OCI-LY1 (cell line): Measurements from ENCODE around the gene CCDC33.

ENCODE experiments used
- H2AFZ ChIP-seq: fragments of 200-600 bp; sonication (generic), shearing (Covaris generic); 2 replicates; pipeline ENCODE4 v1.6.0; 2014; ENCODE audit warnings: antibody characterized with exemption, mild to moderate bottlenecking, low read length
- H3F3A ChIP-seq: fragments of 200-600 bp; sonication (generic), shearing (Covaris generic); 2 replicates; pipeline ENCODE4 v1.6.0; 2014; ENCODE audit warnings: mild to moderate bottlenecking, antibody characterized with exemption, low read length, moderate library complexity; ENCODE audit not compliant: insufficient read depth
- H3K27ac ChIP-seq: fragments of 200-600 bp; sonication (generic); 2 replicates; pipeline ENCODE4 v1.5.1; 2014; ENCODE audit warnings: low read length, mixed run types, mild to moderate bottlenecking, low read depth; ENCODE audit not compliant: poor library complexity, severe bottlenecking
- H3K27me3 ChIP-seq: fragments of 200-600 bp; sonication (generic); 2 replicates; pipeline ENCODE4 v1.6.0; 2014; ENCODE audit warnings: antibody characterized with exemption, mild to moderate bottlenecking, low read length, moderate library complexity; ENCODE audit not compliant: insufficient read depth
- H3K36me3 ChIP-seq: fragments of 200-600 bp; sonication (generic); 2 replicates; pipeline ENCODE4 v1.6.1; 2014; ENCODE audit warnings: mild to moderate bottlenecking, antibody characterized with exemption, low read length, moderate library complexity, mixed read lengths; ENCODE audit not compliant: insufficient read depth
- H3K4me1 ChIP-seq: fragments of 200-600 bp; sonication (generic); 2 replicates; pipeline ENCODE4 v1.5.1; 2014; ENCODE audit warnings: mild to moderate bottlenecking, low read length, moderate library complexity; ENCODE audit not compliant: insufficient read depth, severe bottlenecking
- H3K4me2 ChIP-seq: fragments of 200-600 bp; sonication (generic), shearing (Covaris generic); 2 replicates; pipeline ENCODE4 v1.6.1; 2014; ENCODE audit warnings: low read length
- H3K4me3 ChIP-seq: fragments of 200-600 bp; sonication (generic); 2 replicates; pipeline ENCODE4 v1.5.1; 2014; ENCODE audit warnings: low read length, low read depth, mild to moderate bottlenecking, mixed read lengths; ENCODE audit not compliant: poor library complexity, severe bottlenecking
- H3K79me2 ChIP-seq: fragments of 200-600 bp; shearing (Covaris generic); 2 replicates; pipeline ENCODE4 v1.6.1; 2016; ENCODE audit warnings: mixed run types, low read length, mixed read lengths; ENCODE audit not compliant: insufficient read depth
- H3K9ac ChIP-seq: fragments of 200-600 bp; sonication (generic), shearing (Covaris generic); 2 replicates; pipeline ENCODE4 v1.6.1; 2014; ENCODE audit warnings: mild to moderate bottlenecking, low read length, mixed read lengths
- H3K9me2 ChIP-seq: fragments of 200-600 bp; sonication (generic), shearing (Covaris generic); 2 replicates; pipeline ENCODE4 v1.6.1; 2014; ENCODE audit warnings: low read depth, mild to moderate bottlenecking, low read length, mixed read lengths
- H3K9me3 ChIP-seq: fragments of 200-600 bp; shearing (Covaris generic); 2 replicates; pipeline ENCODE4 v1.6.1; 2014; ENCODE audit warnings: low read length, mixed read lengths
- H4K20me1 ChIP-seq: fragments of 200-600 bp; sonication (generic), shearing (Covaris generic); 2 replicates; pipeline ENCODE4 v1.6.0; 2016; ENCODE audit warnings: mild to moderate bottlenecking, low read length; ENCODE audit not compliant: insufficient read depth
- EZH2 ChIP-seq: fragments of 200-600 bp; sonication (generic), shearing (Covaris generic); IDR thresholded peaks from 2 replicates; pipeline ENCODE4 v1.8.0; 2017; ENCODE audit warnings: borderline replicate concordance, mixed run types, mild to moderate bottlenecking, antibody characterized with exemption, low read length, moderate library complexity, mixed read lengths
- TF ChIP-seq, protein P1 (sequence below): fragments of 200-600 bp; sonication (generic), shearing (Covaris generic); IDR thresholded peaks from 2 replicates; pipeline ENCODE4 v1.5.1; 2017; ENCODE audit warnings: mild to moderate bottlenecking, antibody characterized with exemption, low read length, moderate library complexity, mixed read lengths

The CCDC33 gene

DNA sequence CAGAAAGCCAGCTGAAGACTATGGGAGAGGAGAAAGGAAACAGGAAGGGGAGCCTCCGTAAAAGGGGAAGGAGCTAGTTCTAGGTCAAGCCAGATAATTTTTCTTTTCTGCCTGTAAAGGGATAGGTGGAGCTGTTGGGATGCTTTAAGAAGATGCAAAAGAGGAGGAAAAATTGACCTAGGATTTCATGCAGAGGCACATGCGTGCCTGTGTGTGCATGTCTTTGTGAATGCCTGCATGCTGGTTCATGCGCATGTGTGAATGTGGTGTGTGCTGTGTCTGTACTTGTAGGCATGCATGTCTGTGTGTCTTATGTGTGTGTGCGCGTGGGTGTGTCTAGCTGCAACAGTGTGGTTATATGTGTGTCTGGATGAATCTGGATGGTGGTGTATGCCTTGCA is 27.3 kb downstream of the CCDC33 start:
- Histone ChIP-seq H3K27ac (no peak overlapping the region), H3K4me2 (no peak overlapping the region), H3K4me1 (no peaks in the 10 kb centered on the region), H3K27me3 (peaks cover 3% of the 10 kb centered on the region), H2AFZ (no peak overlapping the region), H3K9me2 (no peaks in the 10 kb centered on the region), H3K79me2 (no peaks in the 10 kb centered on the region), H4K20me1 (no peaks in the 10 kb centered on the region), H3K4me3 (no peak overlapping the region), H3K9ac (no peak overlapping the region), H3K36me3 (no peaks in the 10 kb centered on the region), H3K9me3 (no peaks in the 10 kb centered on the region), H3F3A (no peaks in the 10 kb centered on the region)
- TF ChIP-seq, protein P1, sequence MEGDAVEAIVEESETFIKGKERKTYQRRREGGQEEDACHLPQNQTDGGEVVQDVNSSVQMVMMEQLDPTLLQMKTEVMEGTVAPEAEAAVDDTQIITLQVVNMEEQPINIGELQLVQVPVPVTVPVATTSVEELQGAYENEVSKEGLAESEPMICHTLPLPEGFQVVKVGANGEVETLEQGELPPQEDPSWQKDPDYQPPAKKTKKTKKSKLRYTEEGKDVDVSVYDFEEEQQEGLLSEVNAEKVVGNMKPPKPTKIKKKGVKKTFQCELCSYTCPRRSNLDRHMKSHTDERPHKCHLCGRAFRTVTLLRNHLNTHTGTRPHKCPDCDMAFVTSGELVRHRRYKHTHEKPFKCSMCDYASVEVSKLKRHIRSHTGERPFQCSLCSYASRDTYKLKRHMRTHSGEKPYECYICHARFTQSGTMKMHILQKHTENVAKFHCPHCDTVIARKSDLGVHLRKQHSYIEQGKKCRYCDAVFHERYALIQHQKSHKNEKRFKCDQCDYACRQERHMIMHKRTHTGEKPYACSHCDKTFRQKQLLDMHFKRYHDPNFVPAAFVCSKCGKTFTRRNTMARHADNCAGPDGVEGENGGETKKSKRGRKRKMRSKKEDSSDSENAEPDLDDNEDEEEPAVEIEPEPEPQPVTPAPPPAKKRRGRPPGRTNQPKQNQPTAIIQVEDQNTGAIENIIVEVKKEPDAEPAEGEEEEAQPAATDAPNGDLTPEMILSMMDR, result no peak
- TF ChIP-seq EZH2, result no peak

DNA sequence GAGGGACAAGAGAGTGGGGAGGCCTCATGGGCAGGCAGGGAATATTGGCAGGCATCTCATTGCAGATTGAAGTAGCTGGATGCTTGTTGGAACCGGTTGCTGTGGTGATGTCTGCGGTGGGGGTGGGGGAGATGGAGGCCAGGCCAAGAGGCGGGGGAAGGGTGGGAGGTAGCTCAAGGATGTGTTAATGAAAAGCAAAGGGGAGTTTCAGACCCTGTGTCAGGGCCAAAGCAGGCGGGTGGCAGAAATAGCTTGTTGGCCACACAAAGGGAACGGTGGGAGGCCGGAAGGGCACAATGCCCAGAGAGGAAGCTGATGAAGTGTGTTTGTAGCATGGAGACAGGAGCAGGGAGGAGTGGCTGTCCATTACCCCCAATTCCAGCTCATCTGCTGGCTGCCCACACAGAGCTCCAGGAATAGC is 28.0 kb downstream of the CCDC33 start:
- H3K79me2 ChIP-seq, result no peaks in the 10 kb centered on the region
- H3K9me2 ChIP-seq, result no peaks in the 10 kb centered on the region
- H3F3A ChIP-seq, result no peaks in the 10 kb centered on the region
- no peaks in the 10 kb centered on the region for H3K36me3 ChIP-seq
- no peak overlapping the region for H3K4me3 ChIP-seq
- no peak overlapping the region for H3K9ac ChIP-seq
- H2AFZ ChIP-seq, result no peak overlapping the region
- no peaks in the 10 kb centered on the region for H3K9me3 ChIP-seq
- no peak overlapping the region for H3K27ac ChIP-seq
- no peaks in the 10 kb centered on the region for H3K4me1 ChIP-seq
- H3K4me2 ChIP-seq, result no peak overlapping the region
- no peak for TF ChIP-seq EZH2
- TF ChIP-seq, protein P1, result no peak
- no peaks in the 10 kb centered on the region for H4K20me1 ChIP-seq
- peaks cover 3% of the 10 kb centered on the region for H3K27me3 ChIP-seq

GRCh38 chr15:74265046-74265639 is 29.0 kb downstream of the CCDC33 start:
- peaks cover 3% of the 10 kb centered on the region for H3K27me3 ChIP-seq
- H3K79me2 ChIP-seq, result no peaks in the 10 kb centered on the region
- H4K20me1 ChIP-seq, result no peaks in the 10 kb centered on the region
- TF ChIP-seq, protein P1, result no peak
- TF ChIP-seq EZH2, result no peak
- no peaks in the 10 kb centered on the region for H3K36me3 ChIP-seq
- no peak overlapping the region for H3K4me3 ChIP-seq
- H3F3A ChIP-seq, result no peaks in the 10 kb centered on the region
- H3K9me2 ChIP-seq, result no peaks in the 10 kb centered on the region
- no peak overlapping the region for H3K27ac ChIP-seq
- H3K9me3 ChIP-seq, result no peaks in the 10 kb centered on the region
- no peak overlapping the region for H2AFZ ChIP-seq
- H3K4me2 ChIP-seq, result no peak overlapping the region
- no peaks in the 10 kb centered on the region for H3K4me1 ChIP-seq
- H3K9ac ChIP-seq, result no peak overlapping the region
